ENCODE data around the gene PEAR1.
A peak's percentile ranks its signal among the peaks of the same experiment; 100 is the strongest.

PEAR1 gene

DNA sequence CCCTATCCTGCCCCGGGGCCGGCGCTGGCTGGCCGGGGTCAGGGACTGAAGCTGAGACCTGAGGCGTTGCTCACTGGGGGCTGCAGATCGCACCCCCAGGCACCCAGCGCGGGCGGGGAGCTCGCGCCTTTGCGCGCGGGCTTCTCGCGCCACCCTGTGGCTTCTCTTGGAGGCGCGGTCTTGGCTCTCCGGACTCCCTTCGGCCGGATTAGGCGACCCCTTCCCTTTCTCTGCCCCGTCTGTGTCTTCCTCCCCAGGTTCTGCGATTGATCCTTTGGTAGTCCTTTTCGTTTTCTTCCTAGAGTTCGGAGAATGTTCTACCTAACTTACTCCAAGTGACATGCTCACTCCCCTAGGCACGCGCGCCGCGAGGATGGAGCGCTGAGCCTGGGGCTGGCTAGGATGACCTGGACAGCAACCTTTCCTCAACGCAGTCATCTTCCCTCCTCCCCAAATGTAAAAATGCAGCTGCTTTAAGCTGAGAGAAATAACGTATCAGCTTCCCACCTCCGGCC, 33.3 kb upstream of the PEAR1 start:
- TF ChIP-seq, protein P1, sequence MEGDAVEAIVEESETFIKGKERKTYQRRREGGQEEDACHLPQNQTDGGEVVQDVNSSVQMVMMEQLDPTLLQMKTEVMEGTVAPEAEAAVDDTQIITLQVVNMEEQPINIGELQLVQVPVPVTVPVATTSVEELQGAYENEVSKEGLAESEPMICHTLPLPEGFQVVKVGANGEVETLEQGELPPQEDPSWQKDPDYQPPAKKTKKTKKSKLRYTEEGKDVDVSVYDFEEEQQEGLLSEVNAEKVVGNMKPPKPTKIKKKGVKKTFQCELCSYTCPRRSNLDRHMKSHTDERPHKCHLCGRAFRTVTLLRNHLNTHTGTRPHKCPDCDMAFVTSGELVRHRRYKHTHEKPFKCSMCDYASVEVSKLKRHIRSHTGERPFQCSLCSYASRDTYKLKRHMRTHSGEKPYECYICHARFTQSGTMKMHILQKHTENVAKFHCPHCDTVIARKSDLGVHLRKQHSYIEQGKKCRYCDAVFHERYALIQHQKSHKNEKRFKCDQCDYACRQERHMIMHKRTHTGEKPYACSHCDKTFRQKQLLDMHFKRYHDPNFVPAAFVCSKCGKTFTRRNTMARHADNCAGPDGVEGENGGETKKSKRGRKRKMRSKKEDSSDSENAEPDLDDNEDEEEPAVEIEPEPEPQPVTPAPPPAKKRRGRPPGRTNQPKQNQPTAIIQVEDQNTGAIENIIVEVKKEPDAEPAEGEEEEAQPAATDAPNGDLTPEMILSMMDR (IDR thresholded peaks at IDR 0.05; ENCODE audit: extremely low read depth, insufficient read depth, missing control alignments), result peak; percentile 87
- in situ Hi-C loops (cut with MboI; ENCODE audit: low pct_unique_long_range_greater_than_20kb, low sequenced_read_pairs, unreplicated experiment), result loop anchor here (25.0 kb wide), 1 partner anchor 148 kb away; the partner anchor contains the start of gene CRABP2
- peak; percentile 91 for DNase-seq (ENCODE audit: low spot score)

DNA sequence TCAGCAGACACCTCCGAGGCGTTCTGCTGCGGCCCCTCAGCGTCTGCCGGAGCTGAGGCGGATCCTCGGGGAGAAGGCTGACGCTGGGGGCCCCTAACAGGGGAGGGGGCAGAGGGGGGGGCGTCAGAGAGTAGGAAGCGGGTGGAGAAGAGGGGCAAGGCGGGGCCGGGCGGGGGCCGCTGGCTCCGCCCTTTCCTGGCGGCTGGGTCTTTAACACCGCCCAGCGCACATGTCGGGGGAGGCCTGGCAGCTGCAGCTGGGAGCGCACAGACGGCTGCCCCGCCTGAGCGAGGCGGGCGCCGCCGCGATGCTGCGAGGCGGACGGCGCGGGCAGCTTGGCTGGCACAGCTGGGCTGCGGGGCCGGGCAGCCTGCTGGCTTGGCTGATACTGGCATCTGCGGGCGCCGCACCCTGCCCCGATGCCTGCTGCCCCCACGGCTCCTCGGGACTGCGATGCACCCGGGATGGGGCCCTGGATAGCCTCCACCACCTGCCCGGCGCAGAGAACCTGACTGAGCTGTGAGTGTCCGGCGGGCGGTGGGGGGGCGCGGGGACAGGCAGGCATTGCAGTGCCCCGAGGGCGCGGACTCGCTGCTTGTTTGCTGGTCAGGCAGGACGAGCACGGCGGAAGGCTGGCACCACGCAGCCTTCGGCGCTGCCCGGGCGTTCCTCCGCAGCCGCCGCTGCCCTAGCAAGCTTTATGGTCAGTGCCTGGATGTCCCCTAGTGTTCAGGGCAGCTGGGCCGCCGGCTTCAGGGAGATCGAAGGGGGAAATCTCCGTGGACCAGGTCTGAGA, 32.7 kb upstream of the PEAR1 start, which contains the start of gene NTRK1:
Gene NTRK1 (plus strand): TSS at position 238 of the 796 bp plus-strand sequence. CDS start 70 bp downstream, at position 308.
- TF ChIP-seq, protein P1 (IDR thresholded peaks at IDR 0.05; ENCODE audit: extremely low read depth, insufficient read depth, missing control alignments), result no peak
- in situ Hi-C loops (cut with MboI; ENCODE audit: low pct_unique_long_range_greater_than_20kb, low sequenced_read_pairs, unreplicated experiment), result loop anchor here (25.0 kb wide), 1 partner anchor 149 kb away; the partner anchor contains the start of gene CRABP2

DNA sequence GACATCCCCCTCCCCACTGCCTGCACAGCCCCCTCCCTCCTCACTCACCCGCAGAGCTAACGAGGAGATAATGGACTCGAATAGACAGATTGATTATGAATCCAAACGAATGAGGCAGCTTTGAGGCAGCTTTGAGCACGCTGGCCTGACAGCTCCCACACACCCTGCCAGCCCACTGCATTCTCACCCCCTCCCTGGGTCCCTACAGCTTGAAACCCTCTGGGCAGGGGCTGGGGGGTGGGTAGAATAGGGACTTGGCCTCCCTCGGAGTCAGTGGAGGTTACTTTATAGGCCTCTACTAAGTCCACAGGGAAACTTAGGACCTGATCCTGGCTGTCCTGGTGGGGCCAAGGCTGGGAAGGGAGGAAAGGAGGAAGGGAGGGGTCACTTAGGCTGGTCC, 30.9 kb upstream of the PEAR1 start:
- TF ChIP-seq, protein P1 (IDR thresholded peaks at IDR 0.05; ENCODE audit: extremely low read depth, insufficient read depth, missing control alignments), result no peak
- in situ Hi-C loops (cut with MboI; ENCODE audit: low pct_unique_long_range_greater_than_20kb, low sequenced_read_pairs, unreplicated experiment), result loop anchor here (25.0 kb wide), 1 partner anchor 150 kb away; the partner anchor contains the start of gene CRABP2
- no peak for DNase-seq (ENCODE audit: low spot score)

More for the DNA sequence above, 32.7 kb upstream of the PEAR1 start, which contains the start of gene NTRK1:
- peak; percentile 86 for DNase-seq (ENCODE audit: low spot score)

DNA sequence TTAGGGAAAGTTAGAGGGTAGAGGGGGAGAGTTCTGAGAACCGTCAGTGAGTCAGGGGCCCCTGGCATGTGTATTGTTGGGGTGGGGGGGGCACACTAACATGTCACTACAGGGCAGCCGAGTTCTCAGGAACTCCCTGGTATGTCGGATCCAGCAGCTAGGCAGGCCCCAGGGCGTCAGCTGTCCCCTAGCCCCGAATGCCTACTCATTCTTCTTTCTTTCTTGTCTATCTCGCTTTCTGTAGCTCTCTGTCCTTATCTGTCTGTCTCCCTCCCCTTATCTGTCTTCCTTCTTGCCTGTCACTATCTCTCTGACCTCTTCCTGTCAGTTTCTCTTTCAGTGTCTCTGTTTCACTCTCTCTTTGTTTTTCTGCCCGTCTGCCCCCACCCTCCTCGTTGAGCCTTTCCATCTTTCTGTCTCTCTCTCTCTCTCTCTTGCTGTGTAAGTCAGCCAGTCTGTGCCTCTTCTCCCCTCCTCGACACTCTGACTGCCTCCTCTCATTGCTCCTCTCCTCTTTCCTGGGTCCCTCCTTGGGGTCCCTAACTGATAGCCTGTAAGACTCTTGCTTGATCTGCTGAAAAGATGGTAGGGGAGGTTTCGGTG, 30.4 kb upstream of the PEAR1 start:
- in situ Hi-C loops (cut with MboI; ENCODE audit: low pct_unique_long_range_greater_than_20kb, low sequenced_read_pairs, unreplicated experiment), result loop anchor here (25.0 kb wide), 1 partner anchor 151 kb away; the partner anchor contains the start of gene CRABP2
- TF ChIP-seq, protein P1 (IDR thresholded peaks at IDR 0.05; ENCODE audit: extremely low read depth, insufficient read depth, missing control alignments), result no peak
- DNase-seq (ENCODE audit: low spot score), result no peak

DNA sequence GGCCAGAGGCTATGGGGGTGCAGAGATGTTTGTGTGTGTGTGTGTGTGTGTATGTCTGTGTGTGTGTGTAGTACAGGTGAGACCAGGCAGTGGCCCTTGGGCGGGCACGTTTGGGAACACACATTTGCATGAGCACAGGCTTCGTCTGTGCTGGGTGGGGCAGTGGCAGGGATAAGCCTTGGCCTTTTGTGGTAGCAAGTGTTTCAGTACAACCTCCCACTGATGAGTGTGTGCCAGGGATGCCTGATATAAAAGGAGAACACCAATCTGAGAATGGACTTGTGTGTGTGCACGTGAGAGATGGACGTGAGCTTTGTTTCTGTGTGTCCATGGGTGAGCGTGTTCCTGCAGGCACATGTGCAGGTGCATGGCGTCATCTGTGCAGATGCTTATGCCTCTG, 29.9 kb upstream of the PEAR1 start:
- DNase-seq (ENCODE audit: low spot score), result no peak
- in situ Hi-C loops (cut with MboI; ENCODE audit: low pct_unique_long_range_greater_than_20kb, low sequenced_read_pairs, unreplicated experiment), result loop anchor here (25.0 kb wide), 1 partner anchor 151 kb away; the partner anchor contains the start of gene CRABP2
- TF ChIP-seq, protein P1 (IDR thresholded peaks at IDR 0.05; ENCODE audit: extremely low read depth, insufficient read depth, missing control alignments), result no peak

DNA sequence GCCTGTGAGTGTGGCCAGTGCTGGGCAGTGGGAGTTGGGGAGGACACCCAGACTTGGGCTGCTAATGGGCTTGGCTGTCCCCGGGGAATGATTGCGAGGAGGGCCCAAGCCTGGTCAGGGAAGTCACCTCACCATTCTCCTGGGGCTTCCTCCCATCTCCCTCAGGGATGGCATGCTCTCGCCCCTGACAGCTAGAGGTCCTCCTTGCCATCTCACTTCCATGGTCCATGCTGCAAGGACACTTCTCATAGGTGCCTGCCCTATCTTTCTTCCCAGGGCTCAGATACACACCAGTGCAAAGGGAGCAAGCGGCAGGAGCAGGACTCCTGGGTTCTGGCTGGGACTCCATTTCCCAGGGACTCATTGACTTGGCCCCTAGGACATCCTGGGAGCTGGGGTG, 28.7 kb upstream of the PEAR1 start:
- DNase-seq (ENCODE audit: low spot score), result no peak
- in situ Hi-C loops (cut with MboI; ENCODE audit: low pct_unique_long_range_greater_than_20kb, low sequenced_read_pairs, unreplicated experiment), result loop anchor here (25.0 kb wide), 1 partner anchor 152 kb away; the partner anchor contains the start of gene CRABP2
- TF ChIP-seq, protein P1 (IDR thresholded peaks at IDR 0.05; ENCODE audit: extremely low read depth, insufficient read depth, missing control alignments), result no peak
